HUDEP-2 (cell line): ENCODE results near the gene C2orf81.
"Not testable (repeated sequence)": the region's sequence is repeated elsewhere in the genome, so short reads cannot be mapped to it uniquely, and the experiment has no call there.

Experiments used
- DNase-seq, 76 experiments: peaks; one replicate each; lab custom pipeline; 2025; ENCODE audit not compliant: unreplicated experiment in 76 of 76; lab: John Stamatoyannopoulos, UW

C2orf81 gene

GRCh38 chr2:74424139-74424992, 2.9 kb upstream of the C2orf81 start:
- DNase-seq: no peak

GRCh38 chr2:74423231-74424095, 2.0 kb upstream of the C2orf81 start:
- DNase-seq: no peak

GRCh38 chr2:74420443-74421103, 846 bp downstream of the C2orf81 start:
- not testable (repeated sequence) for DNase-seq

GRCh38 chr2:74420006-74420405, 1.4 kb downstream of the C2orf81 start:
- no peak for DNase-seq

GRCh38 chr2:74419345-74419744, 2.1 kb downstream of the C2orf81 start:
- no peak for DNase-seq

GRCh38 chr2:74418312-74418711, 3.1 kb downstream of the C2orf81 start:
- DNase-seq: no peak

- no peak for DNase-seq
These were observed 3.7 kb downstream of the C2orf81 start for GRCh38 chr2:74417763-74418162.

- no peak for DNase-seq
These were observed 4.2 kb downstream of the C2orf81 start for GRCh38 chr2:74417197-74417596.

GRCh38 chr2:74416778-74417177, 4.6 kb downstream of the C2orf81 start:
- no peak for DNase-seq

- DNase-seq: no peak
These were observed 5.5 kb downstream of the C2orf81 start for GRCh38 chr2:74415762-74416395.

GRCh38 chr2:74414881-74415761, 6.3 kb downstream of the C2orf81 start:
- DNase-seq: no peak

- DNase-seq: no peak
These were observed 7.0 kb downstream of the C2orf81 start for GRCh38 chr2:74414441-74414840.

GRCh38 chr2:74413001-74413698, 8.3 kb downstream of the C2orf81 start:
- no peak for DNase-seq

GRCh38 chr2:74407682-74408081, 13.7 kb downstream of the C2orf81 start:
- no peak for DNase-seq

GRCh38 chr2:74406035-74406434, 15.4 kb downstream of the C2orf81 start:
- DNase-seq: no peak

- DNase-seq: no peak
These were observed 19.5 kb downstream of the C2orf81 start for GRCh38 chr2:74401891-74402290.

GRCh38 chr2:74399785-74400184, 21.6 kb downstream of the C2orf81 start:
- DNase-seq: peak in 22 of 76 experiments; percentile 3 to 49 (median 26)

GRCh38 chr2:74396149-74396548, 25.3 kb downstream of the C2orf81 start:
- no peak for DNase-seq

- no peak for DNase-seq
These were observed 27.9 kb downstream of the C2orf81 start for GRCh38 chr2:74393525-74393924.
